ENCODE measurements around the gene NCKAP1.

Gene NCKAP1

DNA sequence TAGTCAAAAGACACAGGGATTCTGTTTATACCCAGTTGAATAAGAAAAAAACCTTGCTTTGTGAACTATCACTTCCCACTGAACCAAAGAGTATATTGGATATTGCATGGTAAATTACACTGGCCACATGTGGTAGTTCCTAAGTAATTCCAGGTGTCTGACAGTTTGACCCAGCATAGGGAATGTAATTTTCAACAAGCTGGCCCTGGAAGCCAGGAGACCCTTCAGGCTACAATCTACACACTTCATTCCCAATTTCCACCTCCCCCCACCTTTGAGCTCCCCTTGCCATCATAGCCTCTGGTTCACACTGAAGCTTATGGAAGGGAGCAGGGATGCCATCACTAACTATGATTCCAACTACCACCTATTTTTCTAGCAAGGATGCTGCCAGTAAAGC, 174.6 kb downstream of the NCKAP1 start:
- Histone ChIP-seq H3K9me2 (replicated peaks; ENCODE audit: insufficient read depth, low read length) (no peaks in the 10 kb centered on the region), H4K20me1 (ENCODE audit: insufficient read depth, low read length) (no peaks in the 10 kb centered on the region), H2AFZ (ENCODE audit: low read length) (no peak overlapping the region), H3K27ac (ENCODE audit: low read length) (no peak overlapping the region), H3K4me3 (ENCODE audit: low read length) (no peak overlapping the region), H3K4me1 (ENCODE audit: low read length) (0 out of 2 replicates have a peak, but pooled peaks cover 2% of the 10 kb centered on the region), H3K27me3 (replicated peaks; ENCODE audit: insufficient read depth, low read length) (no peaks in the 10 kb centered on the region), H3K4me2 (ENCODE audit: low read depth, low read length) (no peak overlapping the region), H3K9ac (ENCODE audit: low read length) (no peak overlapping the region), H3K79me2 (ENCODE audit: low read length) (no peaks in the 10 kb centered on the region), H3F3A (ENCODE audit: insufficient read depth, low read length) (no peaks in the 10 kb centered on the region), H3K9me3 (replicated peaks; ENCODE audit: insufficient read depth, low read length) (no peaks in the 10 kb centered on the region), H3K36me3 (replicated peaks; ENCODE audit: insufficient read depth, low read length) (no peaks in the 10 kb centered on the region)
- TF ChIP-seq EZH2 (optimal IDR thresholded peaks at IDR 0.05; ENCODE audit: low read depth, low read length) (no peak), EZH2phosphoT487 (IDR thresholded peaks at IDR 0.05; ENCODE audit: low read length) (no peak), CTCF (IDR thresholded peaks at IDR 0.05; ENCODE audit: low read length) (no peak)
- no peak for DNase-seq

- no peak for TF ChIP-seq EZH2 (optimal IDR thresholded peaks at IDR 0.05; ENCODE audit: low read depth, low read length)
- TF ChIP-seq EZH2phosphoT487 (IDR thresholded peaks at IDR 0.05; ENCODE audit: low read length), result no peak
- TF ChIP-seq CTCF (IDR thresholded peaks at IDR 0.05; ENCODE audit: low read length), result no peak
- Histone ChIP-seq H3K79me2 (ENCODE audit: low read length) (no peaks in the 10 kb centered on the region), H4K20me1 (ENCODE audit: insufficient read depth, low read length) (no peaks in the 10 kb centered on the region), H3K4me3 (ENCODE audit: low read length) (no peak overlapping the region), H3K36me3 (replicated peaks; ENCODE audit: insufficient read depth, low read length) (no peaks in the 10 kb centered on the region), H3K9me2 (replicated peaks; ENCODE audit: insufficient read depth, low read length) (no peaks in the 10 kb centered on the region), H3K9me3 (replicated peaks; ENCODE audit: insufficient read depth, low read length) (no peaks in the 10 kb centered on the region), H3K4me1 (ENCODE audit: low read length) (no peaks in the 10 kb centered on the region), H3K27ac (ENCODE audit: low read length) (no peak overlapping the region), H3K4me2 (ENCODE audit: low read depth, low read length) (no peak overlapping the region), H3F3A (ENCODE audit: insufficient read depth, low read length) (no peaks in the 10 kb centered on the region), H3K9ac (ENCODE audit: low read length) (no peak overlapping the region), H2AFZ (ENCODE audit: low read length) (no peak overlapping the region), H3K27me3 (replicated peaks; ENCODE audit: insufficient read depth, low read length) (no peaks in the 10 kb centered on the region)
- no peak for DNase-seq
Observed at GRCh38 chr2:182862091-182862490, 176.2 kb downstream of the NCKAP1 start.

GRCh38 chr2:182860858-182861257, 177.4 kb downstream of the NCKAP1 start:
- Histone ChIP-seq H2AFZ (ENCODE audit: low read length) (no peak overlapping the region), H3K9me3 (replicated peaks; ENCODE audit: insufficient read depth, low read length) (no peaks in the 10 kb centered on the region), H3F3A (ENCODE audit: insufficient read depth, low read length) (no peaks in the 10 kb centered on the region), H3K9me2 (replicated peaks; ENCODE audit: insufficient read depth, low read length) (no peaks in the 10 kb centered on the region), H3K4me1 (ENCODE audit: low read length) (no peaks in the 10 kb centered on the region), H3K9ac (ENCODE audit: low read length) (no peak overlapping the region), H3K4me3 (ENCODE audit: low read length) (no peak overlapping the region), H3K27me3 (replicated peaks; ENCODE audit: insufficient read depth, low read length) (no peaks in the 10 kb centered on the region), H3K27ac (ENCODE audit: low read length) (no peak overlapping the region), H3K4me2 (ENCODE audit: low read depth, low read length) (no peak overlapping the region), H3K79me2 (ENCODE audit: low read length) (no peaks in the 10 kb centered on the region), H3K36me3 (replicated peaks; ENCODE audit: insufficient read depth, low read length) (no peaks in the 10 kb centered on the region), H4K20me1 (ENCODE audit: insufficient read depth, low read length) (no peaks in the 10 kb centered on the region)
- no peak for DNase-seq
- TF ChIP-seq CTCF (IDR thresholded peaks at IDR 0.05; ENCODE audit: low read length), result no peak

Measured in MM.1S (cell line).